Esophagus muscularis mucosa (tissue), 4 donors: ENCODE results near the gene PRKCE. TPM values are rescaled to one million over a fixed set of nuclear protein-coding genes. Genes with fewer than 3 reads are reported as not detected.

Experiments used
- DNase-seq: peaks from one replicate; pipeline ENCODE4 v3.0.0-alpha.2; 2017; ENCODE audit errors: extremely low spot score
- H3K27ac ChIP-seq, 4 donors: fragments of 200-600 bp; sonication (generic); replicated peaks in 1 of 4; 1 replicate in 3 of 4; 2 replicates in 1 of 4; pipeline ENCODE4 v1.5.1; 2016 to 2019; ENCODE audit warnings: mild to moderate bottlenecking in 1 of 4
- H3K27me3 ChIP-seq, 4 donors: fragments of 200-600 bp; sonication (generic); one replicate each; pipeline versions ENCODE4 v1.5.1 to v1.6.0; 2016 to 2019
- H3K36me3 ChIP-seq, 4 donors: fragments of 200-600 bp; sonication (generic); one replicate each; pipeline ENCODE4 v1.5.1; 2016 to 2019
- H3K4me1 ChIP-seq, 4 donors: fragments of 200-600 bp; sonication (generic); one replicate each; pipeline ENCODE4 v1.5.1; 2016 to 2019
- H3K4me3 ChIP-seq, 4 donors: fragments of 200-600 bp; sonication (generic); 1 replicate in 2 of 4; 2 replicates in 2 of 4; pipeline ENCODE4 v1.5.1; 2016 to 2019; ENCODE audit warnings: mild to moderate bottlenecking in 4 of 4, moderate library complexity in 1 of 4
- H3K9me3 ChIP-seq, 4 donors: fragments of 200-600 bp; sonication (generic); 1 replicate in 3 of 4; 2 replicates in 1 of 4; pipeline ENCODE4 v1.5.1; 2016 to 2019
- CTCF ChIP-seq, 3 experiments: fragments of 200-600 bp in 2 of 3; fragments of 450-650 bp in 1 of 3; sonication (generic) in 2 of 3; IDR thresholded peaks; one replicate each; pipeline ENCODE4 v1.5.1; 2017 to 2019; ENCODE audit warnings: antibody characterized with exemption in 3 of 3, mild to moderate bottlenecking in 2 of 3, moderate library complexity in 1 of 3
- EP300 ChIP-seq: sonication (generic); formaldehyde crosslinking; IDR thresholded peaks from one replicate; pipeline ENCODE4 v1.6.1; 2017; ENCODE audit warnings: antibody characterized with exemption
- POLR2A ChIP-seq: fragments of 450-650 bp; IDR thresholded peaks from one replicate; pipeline ENCODE4 v1.6.1; 2017; ENCODE audit warnings: antibody characterized with exemption, moderate library complexity, mild to moderate bottlenecking, low read depth
- POLR2AphosphoS5 ChIP-seq, 2 donors: sonication (generic); formaldehyde crosslinking; IDR thresholded peaks; one replicate each; pipeline ENCODE4 v1.6.1; 2017; ENCODE audit warnings: antibody characterized with exemption in 2 of 2
- WGBS: methylation state at CpG from one replicate; pipeline ENCODE4 v1.1.5; 2018; 5-methylcytosine and 5-hydroxymethylcytosine counted together
- intact Hi-C: fragments of 100-400 bp; cut with DNase I; formaldehyde crosslinking; loops from one replicate; pipeline ENCODE4 v1.15.1; 2023
- total RNA-seq, 4 donors: library from RNA; depleted of rRNA; stranded (reverse); fragments of >200 nt; gene quantifications; one replicate each; pipeline versions ENCODE4 v1.1.0 to v1.2.1, GENCODE V29; 2016

Gene PRKCE
- total RNA-seq, 4 donors from 2014 or later, result 11.6 to 21.1 (median 13.0) TPM

DNA sequence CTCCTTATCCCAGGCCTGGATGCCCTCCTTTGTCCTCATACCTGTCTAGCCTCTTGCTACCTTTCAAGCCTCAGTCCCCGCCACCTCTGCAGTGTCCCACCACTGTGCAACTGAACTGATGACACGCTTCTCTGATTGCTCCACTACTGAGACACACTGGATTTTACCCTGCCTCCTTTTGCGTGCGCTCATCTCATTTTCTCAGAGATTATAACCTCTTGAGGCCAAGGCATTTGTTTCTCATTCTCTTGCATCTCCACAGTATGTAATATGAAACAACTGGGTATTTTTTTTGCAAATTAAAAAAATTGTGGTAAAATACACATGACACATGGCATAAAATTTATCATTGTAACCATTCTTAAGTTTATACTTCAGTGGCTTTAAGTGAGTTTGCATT is 95.4 kb downstream of the PRKCE start:
- H3K9me3 ChIP-seq, result peaks cover 0 to 7% (median 2%) of the 10 kb centered on the region in 4 donors
- intact Hi-C loops, result no loop called here
- no peaks in the 10 kb centered on the region for H3K27me3 ChIP-seq
- TF ChIP-seq EP300 (no peak), CTCF (IDR thresholded peaks at IDR 0.05) (no peak), POLR2A (no peak), POLR2AphosphoS5 (IDR thresholded peaks at IDR 0.05) (no peak)
- H3K36me3 ChIP-seq, result no peaks in the 10 kb centered on the region
- whole genome bisulfite sequencing, result 96% methylated on average over 4 of the region's 4 CpGs
- peaks cover 3 to 35% (median 23%) of the 10 kb centered on the region in 4 donors for H3K4me1 ChIP-seq
- DNase-seq, result no peak
- H3K27ac ChIP-seq, result no peak overlapping the region
- no peak overlapping the region for H3K4me3 ChIP-seq

- intact Hi-C loops, result no loop called here
- peaks cover 3 to 34% (median 21%) of the 10 kb centered on the region in 4 donors for H3K4me1 ChIP-seq
Measured at GRCh38 chr2:45747363-45747762, 95.9 kb downstream of the PRKCE start.

GRCh38 chr2:45748239-45748638 is 96.8 kb downstream of the PRKCE start:
- Histone ChIP-seq H3K27ac (no peak overlapping the region), H3K27me3 (no peaks in the 10 kb centered on the region), H3K4me1 (peaks cover 3 to 36% (median 13%) of the 10 kb centered on the region in 4 donors), H3K9me3 (peaks cover 0 to 7% (median 2%) of the 10 kb centered on the region in 4 donors), H3K4me3 (no peak overlapping the region), H3K36me3 (no peaks in the 10 kb centered on the region)
- TF ChIP-seq EP300 (no peak), CTCF (IDR thresholded peaks at IDR 0.05) (no peak), POLR2AphosphoS5 (IDR thresholded peaks at IDR 0.05) (no peak), POLR2A (no peak)
- 53% methylated on average over 8 of the region's 8 CpGs for WGBS
- no peak for DNase-seq
- intact Hi-C loops, result no loop called here

More at GRCh38 chr2:45747363-45747762, 95.9 kb downstream of the PRKCE start:
- H3K36me3 ChIP-seq, result no peaks in the 10 kb centered on the region
- no peak for TF ChIP-seq POLR2AphosphoS5 (IDR thresholded peaks at IDR 0.05)
- TF ChIP-seq EP300, result no peak
- TF ChIP-seq CTCF (IDR thresholded peaks at IDR 0.05), result no peak
- no peak for TF ChIP-seq POLR2A
- H3K27me3 ChIP-seq, result no peaks in the 10 kb centered on the region
- DNase-seq, result no peak
- peaks cover 0 to 7% (median 2%) of the 10 kb centered on the region in 4 donors for H3K9me3 ChIP-seq
- H3K27ac ChIP-seq, result no peak overlapping the region
- no peak overlapping the region for H3K4me3 ChIP-seq

- H3K36me3 ChIP-seq, result no peaks in the 10 kb centered on the region
- TF ChIP-seq EP300 (no peak), POLR2A (no peak), CTCF (IDR thresholded peaks at IDR 0.05) (no peak), POLR2AphosphoS5 (IDR thresholded peaks at IDR 0.05) (no peak)
- H3K4me1 ChIP-seq, result peaks cover 0 to 39% (median 20%) of the 10 kb centered on the region in 4 donors
- H3K4me3 ChIP-seq, result no peak overlapping the region
- H3K27me3 ChIP-seq, result no peaks in the 10 kb centered on the region
- intact Hi-C loops, result no loop called here
- 82% methylated on average over 2 of the region's 2 CpGs for WGBS
- no peak overlapping the region for H3K27ac ChIP-seq
- DNase-seq, result no peak
- peaks cover 0 to 7% (median 2%) of the 10 kb centered on the region in 4 donors for H3K9me3 ChIP-seq
Measured at GRCh38 chr2:45750001-45750400, 98.5 kb downstream of the PRKCE start.

DNA sequence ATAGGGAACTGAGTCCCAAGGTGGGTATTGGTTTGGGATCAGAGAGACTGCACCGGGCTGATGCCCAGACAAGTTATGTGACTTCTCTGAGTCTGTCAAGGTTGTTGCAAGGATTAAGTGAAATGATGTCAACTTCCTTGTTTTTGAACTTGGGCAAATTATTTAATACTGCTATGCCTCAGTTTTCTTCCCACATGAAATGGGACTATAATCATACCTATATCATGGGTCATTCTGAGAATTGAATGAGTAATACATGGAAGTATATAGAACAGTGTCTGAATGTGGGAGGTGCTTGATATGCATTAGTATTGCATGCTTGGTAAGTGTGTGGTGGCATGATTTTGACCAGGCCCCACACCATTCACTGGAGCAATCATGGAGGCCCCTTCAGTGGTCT is 99.0 kb downstream of the PRKCE start:
- H3K4me1 ChIP-seq, result peaks cover 0 to 38% (median 19%) of the 10 kb centered on the region in 4 donors

More for the DNA sequence above, 99.0 kb downstream of the PRKCE start:
- 87% methylated on average over 1 of the region's 1 CpG for WGBS
- Histone ChIP-seq H3K36me3 (no peaks in the 10 kb centered on the region), H3K27ac (no peak overlapping the region), H3K9me3 (peaks cover 0 to 7% (median 2%) of the 10 kb centered on the region in 4 donors), H3K4me3 (no peak overlapping the region), H3K27me3 (no peaks in the 10 kb centered on the region)
- intact Hi-C loops, result no loop called here
- TF ChIP-seq CTCF (IDR thresholded peaks at IDR 0.05) (no peak), EP300 (no peak), POLR2AphosphoS5 (IDR thresholded peaks at IDR 0.05) (no peak), POLR2A (no peak)
- no peak for DNase-seq
